Measurements from ENCODE around the gene EED. TPM values are rescaled to one million over a fixed set of nuclear protein-coding genes. Genes with fewer than 3 reads are reported as not detected.

Gene EED
- total RNA-seq, 2 donors from 2014 or later: 21.9 to 28.3 TPM

GRCh38 chr11:86198139-86198538, 46.4 kb upstream of the EED start:
- intact Hi-C loops (cut with DNase I): loop anchor here (10.0 kb wide), 1 partner anchor 343 kb away; the partner anchor contains the start of gene CCDC83
- H3K27ac ChIP-seq: no peak overlapping the region
- no peaks in the 10 kb centered on the region for H3K27me3 ChIP-seq
- TF ChIP-seq CTCF (IDR thresholded peaks at IDR 0.05): no peak
- H3K36me3 ChIP-seq: no peaks in the 10 kb centered on the region
- no peak for DNase-seq
- H3K4me3 ChIP-seq: no peak overlapping the region
- H3K9ac ChIP-seq (ENCODE audit: low read depth in 2 of 2, low read length in 2 of 2): no peak overlapping the region
- no peaks in the 10 kb centered on the region for H3K4me1 ChIP-seq
- no peaks in the 10 kb centered on the region for H3K9me3 ChIP-seq

- no peak overlapping the region for H3K9ac ChIP-seq (ENCODE audit: low read depth in 2 of 2, low read length in 2 of 2)
- intact Hi-C loops (cut with DNase I): loop anchor here (10.0 kb wide), 1 partner anchor 345 kb away; the partner anchor contains the start of gene CCDC83
- no peaks in the 10 kb centered on the region for H3K9me3 ChIP-seq
- no peak for DNase-seq
- no peak for TF ChIP-seq CTCF (IDR thresholded peaks at IDR 0.05)
- no peaks in the 10 kb centered on the region for H3K27me3 ChIP-seq
- no peak overlapping the region for H3K4me3 ChIP-seq
- no peaks in the 10 kb centered on the region for H3K36me3 ChIP-seq
- no peaks in the 10 kb centered on the region for H3K4me1 ChIP-seq
- H3K27ac ChIP-seq: no peak overlapping the region
Observed at GRCh38 chr11:86199354-86199753, 45.2 kb upstream of the EED start.

GRCh38 chr11:86201371-86201884, 43.1 kb upstream of the EED start:
- Histone ChIP-seq H3K36me3 (no peaks in the 10 kb centered on the region), H3K9ac (ENCODE audit: low read depth in 2 of 2, low read length in 2 of 2) (no peak overlapping the region), H3K4me3 (no peak overlapping the region), H3K27me3 (no peaks in the 10 kb centered on the region), H3K27ac (no peak overlapping the region), H3K4me1 (no peaks in the 10 kb centered on the region), H3K9me3 (no peaks in the 10 kb centered on the region)
- TF ChIP-seq CTCF (IDR thresholded peaks at IDR 0.05): no peak
- no peak for DNase-seq
- intact Hi-C loops (cut with DNase I): no loop called here

GRCh38 chr11:86202013-86202336, 42.6 kb upstream of the EED start:
- H3K4me3 ChIP-seq: no peak overlapping the region
- H3K27me3 ChIP-seq: no peaks in the 10 kb centered on the region
- H3K9ac ChIP-seq (ENCODE audit: low read depth in 2 of 2, low read length in 2 of 2): no peak overlapping the region
- H3K27ac ChIP-seq: peak overlapping the region; percentile 4
- no peaks in the 10 kb centered on the region for H3K9me3 ChIP-seq
- no peak for DNase-seq
- TF ChIP-seq CTCF (IDR thresholded peaks at IDR 0.05): no peak
- H3K4me1 ChIP-seq: no peaks in the 10 kb centered on the region
- intact Hi-C loops (cut with DNase I): no loop called here
- H3K36me3 ChIP-seq: no peaks in the 10 kb centered on the region

GRCh38 chr11:86204356-86204755, 40.2 kb upstream of the EED start:
- H3K4me3 ChIP-seq: no peak overlapping the region
- intact Hi-C loops (cut with DNase I): no loop called here
- no peaks in the 10 kb centered on the region for H3K36me3 ChIP-seq
- DNase-seq: no peak
- no peaks in the 10 kb centered on the region for H3K4me1 ChIP-seq
- no peaks in the 10 kb centered on the region for H3K9me3 ChIP-seq
- no peak overlapping the region for H3K27ac ChIP-seq
- no peak overlapping the region for H3K9ac ChIP-seq (ENCODE audit: low read depth in 2 of 2, low read length in 2 of 2)
- no peaks in the 10 kb centered on the region for H3K27me3 ChIP-seq
- TF ChIP-seq CTCF (IDR thresholded peaks at IDR 0.05): no peak
